ENCODE data around the gene SLC66A2.

DNA sequence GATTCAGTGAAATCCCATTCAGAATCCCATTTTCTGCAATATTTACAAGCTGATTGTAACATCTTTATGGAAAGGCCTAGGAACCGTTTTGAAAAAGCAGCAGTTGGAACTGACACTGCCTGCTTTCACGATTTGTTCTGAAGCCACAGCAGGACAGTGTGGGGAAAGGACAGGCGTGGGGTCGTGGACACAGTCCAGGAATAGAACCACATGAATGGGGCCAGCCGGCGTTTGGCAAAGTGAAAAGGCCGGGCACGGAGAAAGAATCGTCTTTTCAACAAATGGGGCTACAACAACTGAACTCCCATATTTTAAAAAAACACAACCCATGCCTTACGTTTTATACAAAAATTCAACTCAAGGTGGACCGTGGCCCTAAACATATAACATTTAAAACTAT, 69.8 kb downstream of the SLC66A2 start:
- TF ChIP-seq, protein P1, sequence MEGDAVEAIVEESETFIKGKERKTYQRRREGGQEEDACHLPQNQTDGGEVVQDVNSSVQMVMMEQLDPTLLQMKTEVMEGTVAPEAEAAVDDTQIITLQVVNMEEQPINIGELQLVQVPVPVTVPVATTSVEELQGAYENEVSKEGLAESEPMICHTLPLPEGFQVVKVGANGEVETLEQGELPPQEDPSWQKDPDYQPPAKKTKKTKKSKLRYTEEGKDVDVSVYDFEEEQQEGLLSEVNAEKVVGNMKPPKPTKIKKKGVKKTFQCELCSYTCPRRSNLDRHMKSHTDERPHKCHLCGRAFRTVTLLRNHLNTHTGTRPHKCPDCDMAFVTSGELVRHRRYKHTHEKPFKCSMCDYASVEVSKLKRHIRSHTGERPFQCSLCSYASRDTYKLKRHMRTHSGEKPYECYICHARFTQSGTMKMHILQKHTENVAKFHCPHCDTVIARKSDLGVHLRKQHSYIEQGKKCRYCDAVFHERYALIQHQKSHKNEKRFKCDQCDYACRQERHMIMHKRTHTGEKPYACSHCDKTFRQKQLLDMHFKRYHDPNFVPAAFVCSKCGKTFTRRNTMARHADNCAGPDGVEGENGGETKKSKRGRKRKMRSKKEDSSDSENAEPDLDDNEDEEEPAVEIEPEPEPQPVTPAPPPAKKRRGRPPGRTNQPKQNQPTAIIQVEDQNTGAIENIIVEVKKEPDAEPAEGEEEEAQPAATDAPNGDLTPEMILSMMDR (IDR thresholded peaks at IDR 0.05) = no peak
- no peak for TF ChIP-seq POLR2A (IDR thresholded peaks at IDR 0.05)

Data from adrenal gland (tissue), 5 donors.